Sigmoid colon (tissue), 7 donors: ENCODE results near the gene RUNX2. TPM values are rescaled to one million over a fixed set of nuclear protein-coding genes. Genes with fewer than 3 reads are reported as not detected.

ENCODE experiments used
- DNase-seq: peaks from one replicate; pipeline ENCODE4 v3.0.0-alpha.2; 2019
- H3K27ac ChIP-seq, 4 donors: fragments of 200-600 bp; sonication (generic); one replicate each; pipeline ENCODE4 v1.5.1; 2016 to 2019; ENCODE audit warnings: mild to moderate bottlenecking in 1 of 4
- H3K27me3 ChIP-seq, 3 donors: fragments of 200-600 bp; sonication (generic); one replicate each; pipeline ENCODE4 v1.5.1; 2019; ENCODE audit warnings: mild to moderate bottlenecking in 1 of 3
- H3K36me3 ChIP-seq, 4 donors: fragments of 200-600 bp; sonication (generic); one replicate each; pipeline ENCODE4 v1.5.1; 2016 to 2019
- H3K4me1 ChIP-seq, 4 donors: fragments of 200-600 bp; sonication (generic); one replicate each; pipeline ENCODE4 v1.5.1; 2017 to 2019
- H3K4me3 ChIP-seq, 4 donors: fragments of 200-600 bp; sonication (generic); one replicate each; pipeline ENCODE4 v1.5.1; 2017 to 2019; ENCODE audit warnings: mild to moderate bottlenecking in 2 of 4, moderate library complexity in 1 of 4
- H3K9me3 ChIP-seq, 4 donors: fragments of 200-600 bp in 3 of 4; sonication (generic) in 3 of 4; one replicate each; pipeline versions ENCODE4 v1.5.1 to v1.6.1; 2013 to 2019
- EP300 ChIP-seq, 4 donors: sonication (generic); formaldehyde crosslinking; IDR thresholded peaks; one replicate each; pipeline ENCODE4 v1.6.1; 2017; ENCODE audit warnings: antibody characterized with exemption in 4 of 4
- POLR2A ChIP-seq, 2 donors: fragments of 450-650 bp; IDR thresholded peaks; one replicate each; pipeline ENCODE4 v1.6.1; 2016; ENCODE audit warnings: antibody characterized with exemption in 2 of 2, mild to moderate bottlenecking in 2 of 2, moderate library complexity in 2 of 2
- POLR2AphosphoS5 ChIP-seq, 4 donors: sonication (generic); formaldehyde crosslinking; IDR thresholded peaks; one replicate each; pipeline ENCODE4 v1.6.1; 2017; ENCODE audit warnings: antibody characterized with exemption in 4 of 4
- WGBS, 2 donors: extraction: QIAGEN DNeasy Blood & Tissue Kit; methylation state at CpG; one replicate each; pipeline ENCODE4 v1.1.7; 2013; 5-methylcytosine and 5-hydroxymethylcytosine counted together
- intact Hi-C: fragments of 100-400 bp; cut with DNase I; formaldehyde crosslinking; loops from one replicate; pipeline ENCODE4 v1.15.1; 2023
- polyA plus RNA-seq, 3 donors: library from polyadenylated mRNA; stranded (reverse); fragments of 200-250 nt; gene quantifications; one replicate each; pipeline ENCODE4 v1.2.3, GENCODE V29; 2013
- total RNA-seq, 4 donors: library from RNA; depleted of rRNA; stranded (reverse); fragments of >200 nt; gene quantifications; one replicate each; pipeline ENCODE4 v1.1.0, GENCODE V29; 2016
- TF ChIP-seq, protein P1 (sequence below), 4 experiments: fragments of 450-650 bp in 3 of 4; fragments of 200-600 bp in 1 of 4; IDR thresholded peaks; one replicate each; pipeline ENCODE4 v1.5.1; 2016 to 2019; ENCODE audit warnings: antibody characterized with exemption in 4 of 4, mild to moderate bottlenecking in 3 of 4, moderate library complexity in 2 of 4
- donor health status: healthy with polysubstance abuse.
- donor health status: Bipolar disorder and iron deficiency.
- donor health status: healthy.

The RUNX2 gene
- total and polyA plus RNA-seq, 7 donors: 0.92 to 4.7 (median 2.9) TPM

DNA sequence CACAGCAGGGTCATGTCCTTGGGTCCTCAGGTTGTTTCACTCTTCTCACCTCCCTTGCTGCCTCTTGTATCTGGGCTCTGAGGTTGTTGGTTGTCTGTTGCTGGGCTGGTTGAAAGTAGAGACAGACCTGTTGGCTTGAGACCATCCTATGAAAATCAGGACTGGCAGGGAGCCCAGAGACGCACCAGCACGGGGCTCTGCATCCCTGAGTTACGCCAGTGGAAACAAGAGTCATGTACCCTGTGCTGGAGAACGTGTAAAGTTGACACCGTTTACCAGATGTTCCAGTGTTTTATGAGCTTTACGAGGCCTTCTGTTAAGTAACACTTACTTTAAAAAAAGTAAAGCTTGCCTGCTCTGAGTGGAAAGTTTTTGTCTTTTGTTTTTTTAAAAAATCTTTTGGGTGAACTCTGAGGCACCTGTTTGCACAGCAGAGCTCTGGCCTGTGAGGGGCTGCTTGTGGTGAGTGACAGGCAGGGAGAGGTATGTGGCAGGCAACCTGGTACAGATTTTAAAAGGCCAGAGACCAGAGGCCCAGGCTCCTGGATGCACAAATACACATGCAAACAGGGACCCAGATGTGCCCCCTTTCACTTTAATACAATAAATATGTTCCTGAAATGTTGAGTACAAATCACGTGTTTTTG lies 309.6 kb downstream of the RUNX2 start:
- H3K27me3 ChIP-seq: no peaks in the 10 kb centered on the region
- peaks cover 0 to 36% (median 33%) of the 10 kb centered on the region in 4 donors for H3K4me1 ChIP-seq
- WGBS, 2 donors: 44 to 70% methylated on average over 7 of the region's 7 CpGs
- H3K4me3 ChIP-seq: no peak overlapping the region
- DNase-seq: peak; percentile 97
- TF ChIP-seq, protein P1, sequence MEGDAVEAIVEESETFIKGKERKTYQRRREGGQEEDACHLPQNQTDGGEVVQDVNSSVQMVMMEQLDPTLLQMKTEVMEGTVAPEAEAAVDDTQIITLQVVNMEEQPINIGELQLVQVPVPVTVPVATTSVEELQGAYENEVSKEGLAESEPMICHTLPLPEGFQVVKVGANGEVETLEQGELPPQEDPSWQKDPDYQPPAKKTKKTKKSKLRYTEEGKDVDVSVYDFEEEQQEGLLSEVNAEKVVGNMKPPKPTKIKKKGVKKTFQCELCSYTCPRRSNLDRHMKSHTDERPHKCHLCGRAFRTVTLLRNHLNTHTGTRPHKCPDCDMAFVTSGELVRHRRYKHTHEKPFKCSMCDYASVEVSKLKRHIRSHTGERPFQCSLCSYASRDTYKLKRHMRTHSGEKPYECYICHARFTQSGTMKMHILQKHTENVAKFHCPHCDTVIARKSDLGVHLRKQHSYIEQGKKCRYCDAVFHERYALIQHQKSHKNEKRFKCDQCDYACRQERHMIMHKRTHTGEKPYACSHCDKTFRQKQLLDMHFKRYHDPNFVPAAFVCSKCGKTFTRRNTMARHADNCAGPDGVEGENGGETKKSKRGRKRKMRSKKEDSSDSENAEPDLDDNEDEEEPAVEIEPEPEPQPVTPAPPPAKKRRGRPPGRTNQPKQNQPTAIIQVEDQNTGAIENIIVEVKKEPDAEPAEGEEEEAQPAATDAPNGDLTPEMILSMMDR (IDR thresholded peaks at IDR 0.05): no peak
- TF ChIP-seq POLR2A (IDR thresholded peaks at IDR 0.05): no peak
- TF ChIP-seq EP300 (IDR thresholded peaks at IDR 0.05): peak; percentile 98 to 99 (median 99)
- peak; percentile 94 to 97 (median 96) for TF ChIP-seq POLR2AphosphoS5 (IDR thresholded peaks at IDR 0.05)
- H3K9me3 ChIP-seq: no peaks in the 10 kb centered on the region
- peak overlapping the region in 3 of 4 donors; percentile 80 to 83 (median 82) for H3K27ac ChIP-seq
- intact Hi-C loops: loop anchor here (1.0 to 5.0 kb wide), 2 partner anchors 46 to 215 kb away; no protein-coding TSS in a partner anchor
- no peaks in the 10 kb centered on the region for H3K36me3 ChIP-seq

- Histone ChIP-seq H3K36me3 (no peaks in the 10 kb centered on the region), H3K9me3 (no peaks in the 10 kb centered on the region), H3K27ac (peak overlapping the region in 1 of 4 donors; percentile 16), H3K4me3 (no peak overlapping the region), H3K4me1 (peaks cover 0 to 36% (median 33%) of the 10 kb centered on the region in 4 donors), H3K27me3 (no peaks in the 10 kb centered on the region)
- TF ChIP-seq EP300 (IDR thresholded peaks at IDR 0.05) (no peak), POLR2A (IDR thresholded peaks at IDR 0.05) (no peak), POLR2AphosphoS5 (IDR thresholded peaks at IDR 0.05) (no peak)
- TF ChIP-seq, protein P1 (IDR thresholded peaks at IDR 0.05): no peak
- WGBS, 2 donors: 89 to 90% methylated on average over 2 of the region's 2 CpGs
- no peak for DNase-seq
- intact Hi-C loops: no loop called here
These were observed 312.0 kb downstream of the RUNX2 start for GRCh38 chr6:45640081-45640491.

DNA sequence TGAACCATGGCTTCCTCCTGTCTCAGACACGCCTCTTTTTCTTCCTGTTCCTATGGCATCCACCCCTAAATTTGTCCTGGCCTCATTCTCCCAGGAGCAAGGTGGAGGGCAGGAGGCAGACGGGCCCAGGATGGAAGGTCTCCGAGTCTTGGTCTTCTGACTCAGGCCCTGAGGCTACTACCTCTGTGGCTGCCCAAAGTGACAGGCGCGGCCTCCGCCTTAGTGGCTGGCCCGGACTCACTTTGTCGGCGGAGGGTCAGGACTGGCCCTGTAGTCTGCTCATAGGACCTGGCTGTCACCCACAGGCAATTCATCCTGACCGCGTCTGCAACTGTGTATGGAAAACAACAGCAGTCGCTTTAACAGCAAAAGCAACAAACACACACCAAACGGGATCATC lies 312.7 kb downstream of the RUNX2 start:
- Histone ChIP-seq H3K27ac (no peak overlapping the region), H3K9me3 (no peaks in the 10 kb centered on the region), H3K4me3 (no peak overlapping the region), H3K27me3 (no peaks in the 10 kb centered on the region), H3K4me1 (peaks cover 0 to 36% (median 33%) of the 10 kb centered on the region in 4 donors), H3K36me3 (no peaks in the 10 kb centered on the region)
- TF ChIP-seq, protein P1 (IDR thresholded peaks at IDR 0.05): no peak
- no peak for TF ChIP-seq POLR2AphosphoS5 (IDR thresholded peaks at IDR 0.05)
- intact Hi-C loops: no loop called here
- 88 to 89% methylated on average over 13 of the region's 13 CpGs for WGBS, 2 donors
- DNase-seq: no peak

DNA sequence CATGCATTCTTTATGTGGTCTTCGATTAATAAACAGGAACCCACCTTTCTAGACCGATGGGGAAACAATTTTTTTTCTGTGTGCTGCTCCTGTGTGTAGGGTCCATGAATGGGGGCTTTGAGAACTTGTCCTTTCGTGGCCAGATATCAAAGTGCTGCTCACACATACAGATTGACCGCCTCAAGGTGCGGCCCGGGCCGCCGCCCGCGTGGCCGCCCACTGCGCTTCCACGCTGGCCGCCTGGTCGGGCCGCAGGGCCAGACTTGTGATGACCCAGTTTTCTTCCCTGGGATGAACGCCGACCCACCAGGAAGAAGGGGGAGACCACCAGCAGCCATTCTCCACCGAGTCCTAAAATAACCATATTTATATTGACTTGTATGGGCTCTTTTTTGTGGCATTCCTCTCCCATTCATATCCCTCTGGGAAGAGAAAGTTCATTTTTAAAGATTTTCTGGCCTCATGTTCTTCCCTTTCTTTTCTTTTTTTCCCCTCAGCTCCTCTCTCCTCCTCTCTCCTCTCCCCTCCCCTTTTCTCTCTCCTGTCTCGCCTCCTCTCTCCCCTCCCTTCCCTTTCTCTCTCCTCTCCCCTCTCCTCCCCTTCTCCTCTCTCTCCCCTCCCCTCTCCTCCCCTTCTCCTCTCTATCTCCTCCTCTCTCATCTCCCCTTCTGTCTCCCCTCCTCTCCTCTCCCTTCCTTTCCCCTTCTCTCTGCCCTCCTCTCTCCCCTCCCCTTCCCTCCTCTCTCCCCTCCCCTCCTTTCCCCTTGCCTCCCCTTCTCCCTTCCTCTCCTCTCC lies 314.4 kb downstream of the RUNX2 start:
- DNase-seq: no peak
- no peak overlapping the region for H3K27ac ChIP-seq
- WGBS, 2 donors: 93 to 94% methylated on average over 20 of the region's 20 CpGs
- H3K36me3 ChIP-seq: no peaks in the 10 kb centered on the region
- TF ChIP-seq POLR2A (IDR thresholded peaks at IDR 0.05): no peak
- TF ChIP-seq POLR2AphosphoS5 (IDR thresholded peaks at IDR 0.05): no peak
- TF ChIP-seq, protein P1 (IDR thresholded peaks at IDR 0.05): no peak
- intact Hi-C loops: no loop called here
- H3K27me3 ChIP-seq: no peaks in the 10 kb centered on the region
- peaks cover 0 to 28% (median 24%) of the 10 kb centered on the region in 4 donors for H3K4me1 ChIP-seq
- no peaks in the 10 kb centered on the region for H3K9me3 ChIP-seq
- no peak overlapping the region for H3K4me3 ChIP-seq
